GM23338 (cell line): ENCODE measurements around the gene AFF3. TPM values are rescaled to one million over a fixed set of nuclear protein-coding genes. Genes with fewer than 3 reads are reported as not detected.

Experiments
- ATAC-seq: fragments of 200-7000 bp; cut with Tn5 transposase; 3 replicates; pipeline ENCODE4 v1.9.1; 2020
- DNase-seq: peaks from one replicate; pipeline ENCODE4 v3.0.0-alpha.2; 2015; ENCODE audit warnings: low spot score
- H2AFZ ChIP-seq: fragments of 200-600 bp; sonication (generic); 2 replicates; pipeline ENCODE4 v1.8.0; 2016; ENCODE audit warnings: antibody characterized with exemption, mild to moderate bottlenecking, moderate library complexity
- H3F3A ChIP-seq: fragments of 200-600 bp; sonication (generic); replicated peaks from 2 replicates; pipeline ENCODE4 v1.8.0; 2017; ENCODE audit warnings: antibody characterized with exemption, mixed run types, low read depth
- H3K27ac ChIP-seq: fragments of 200-600 bp; sonication (generic); 2 replicates; pipeline ENCODE4 v1.6.1; 2016; ENCODE audit warnings: low read depth
- H3K27me3 ChIP-seq: fragments of 200-600 bp; sonication (generic); 2 replicates; pipeline ENCODE4 v1.8.0; 2016; ENCODE audit warnings: mild to moderate bottlenecking, mixed run types, moderate library complexity; ENCODE audit not compliant: insufficient read depth
- H3K36me3 ChIP-seq: fragments of 200-600 bp; sonication (generic); 2 replicates; pipeline ENCODE4 v1.8.0; 2016; ENCODE audit warnings: mild to moderate bottlenecking; ENCODE audit not compliant: insufficient read depth
- H3K4me1 ChIP-seq: fragments of 200-600 bp; sonication (generic); 2 replicates; pipeline ENCODE4 v1.8.0; 2016; ENCODE audit warnings: mild to moderate bottlenecking, moderate library complexity; ENCODE audit not compliant: insufficient read depth
- H3K4me2 ChIP-seq: fragments of 200-600 bp; sonication (generic); 2 replicates; pipeline ENCODE4 v1.7.1; 2017; ENCODE audit warnings: mixed run types
- H3K4me3 ChIP-seq: fragments of 200-600 bp; sonication (generic); 2 replicates; pipeline ENCODE4 v1.6.1; 2016; ENCODE audit warnings: mixed run types
- H3K79me2 ChIP-seq: fragments of 200-600 bp; sonication (generic); replicated peaks from 2 replicates; pipeline ENCODE4 v1.8.0; 2017; ENCODE audit warnings: mild to moderate bottlenecking; ENCODE audit not compliant: insufficient read depth
- H3K9me2 ChIP-seq: fragments of 200-600 bp; sonication (generic); 2 replicates; pipeline ENCODE4 v1.8.0; 2017; ENCODE audit not compliant: insufficient read depth
- H4K20me1 ChIP-seq: fragments of 200-600 bp; sonication (generic); replicated peaks from 2 replicates; pipeline ENCODE4 v1.8.0; 2017; ENCODE audit warnings: mild to moderate bottlenecking; ENCODE audit not compliant: insufficient read depth
- H3K27ac Mint-ChIP-seq: 2 replicates; pipeline ENCODE4 v1.8.0; 2020; ENCODE audit warnings: inconsistent platforms, mild to moderate bottlenecking, moderate library complexity, mixed read lengths
- H3K27me3 Mint-ChIP-seq: 3 replicates; pipeline ENCODE4 v1.8.0; 2022; ENCODE audit warnings: low read depth, mild to moderate bottlenecking, moderate library complexity, mixed read lengths, inconsistent platforms; ENCODE audit not compliant: insufficient read depth, poor library complexity
- H3K36me3 Mint-ChIP-seq: 3 replicates; pipeline ENCODE4 v1.8.0; 2021; ENCODE audit warnings: low read depth, mild to moderate bottlenecking, inconsistent platforms, moderate library complexity, mixed read lengths
- H3K4me1 Mint-ChIP-seq: 3 replicates; pipeline ENCODE4 v1.8.0; 2020; ENCODE audit warnings: mild to moderate bottlenecking, inconsistent platforms, mixed read lengths
- H3K4me3 Mint-ChIP-seq: 3 replicates; pipeline ENCODE4 v1.8.0; 2021; ENCODE audit warnings: moderate library complexity, mild to moderate bottlenecking, inconsistent platforms, mixed read lengths
- H3K9me3 Mint-ChIP-seq: 3 replicates; pipeline ENCODE4 v1.8.0; 2020; ENCODE audit warnings: moderate library complexity, mild to moderate bottlenecking, inconsistent platforms, mixed read lengths
- CREB1 ChIP-seq: fragments of 250-450 bp; sonication (Bioruptor Pico); IDR thresholded peaks from 2 replicates; pipeline ENCODE4 v1.5.0; 2020; ENCODE audit warnings: low read depth, mild to moderate bottlenecking, moderate library complexity
- CTCF ChIP-seq, 2 experiments: fragments of 200-600 bp in 1 of 2; sonication (generic) in 1 of 2; conservative IDR thresholded peaks; 2 replicates each; pipeline versions ENCODE4 v1.5.1 to v1.6.1; 2016 to 2017; ENCODE audit warnings: antibody characterized with exemption in 2 of 2, low read depth in 2 of 2, mild to moderate bottlenecking in 2 of 2, moderate library complexity in 1 of 2
- ETS1 ChIP-seq: IDR thresholded peaks from 2 replicates; pipeline ENCODE4 v1.6.1; 2016; ENCODE audit warnings: antibody characterized with exemption
- EZH2 ChIP-seq: fragments of 200-600 bp; sonication (generic); IDR thresholded peaks from one replicate; pipeline ENCODE4 v1.8.0; 2017; ENCODE audit warnings: antibody characterized with exemption, mild to moderate bottlenecking, low read depth; ENCODE audit not compliant: unreplicated experiment
- EZH2phosphoT487 ChIP-seq: fragments of 200-600 bp; sonication (generic); IDR thresholded peaks from one replicate; pipeline ENCODE4 v1.8.1; 2018; ENCODE audit warnings: antibody characterized with exemption; ENCODE audit not compliant: unreplicated experiment
- JUNB ChIP-seq: IDR thresholded peaks from one replicate; pipeline ENCODE4 v1.6.1; 2016; ENCODE audit warnings: antibody characterized with exemption; ENCODE audit not compliant: unreplicated experiment
- NANOG ChIP-seq: IDR thresholded peaks from 2 replicates; pipeline ENCODE4 v1.6.1; 2016; ENCODE audit warnings: antibody characterized with exemption, borderline replicate concordance
- POLR2AphosphoS5 ChIP-seq: IDR thresholded peaks from 2 replicates; pipeline ENCODE4 v1.6.1; 2016; ENCODE audit warnings: antibody characterized with exemption, low read depth
- REST ChIP-seq: IDR thresholded peaks from one replicate; pipeline ENCODE4 v1.6.1; 2018; ENCODE audit warnings: antibody characterized with exemption; ENCODE audit not compliant: unreplicated experiment
- STAT1 ChIP-seq: IDR thresholded peaks from one replicate; pipeline ENCODE4 v1.6.1; 2016; ENCODE audit warnings: antibody characterized with exemption; ENCODE audit not compliant: unreplicated experiment
- ZNF114 ChIP-seq: fragments of 250-450 bp; sonication (Bioruptor Pico); IDR thresholded peaks from 2 replicates; pipeline ENCODE4 v1.5.0; 2020; ENCODE audit warnings: mild to moderate bottlenecking, moderate library complexity
- ZNF331 ChIP-seq: fragments of 250-450 bp; sonication (Bioruptor Pico); IDR thresholded peaks from 2 replicates; pipeline ENCODE4 v1.5.0; 2020; ENCODE audit warnings: low read depth, mild to moderate bottlenecking, moderate library complexity
- ZNF462 ChIP-seq: fragments of 250-450 bp; sonication (Bioruptor Pico); IDR thresholded peaks from 2 replicates; pipeline ENCODE4 v1.5.0; 2020; ENCODE audit warnings: mild to moderate bottlenecking, moderate library complexity
- polyA plus RNA-seq: library from polyadenylated mRNA; unstranded; fragments of >200 nt; fragmentation: Nextera tagmentation; extraction: Ambion mirVana; gene quantifications from 2 replicates; pipeline ENCODE4 v1.2.1, GENCODE V29; 2016
- total RNA-seq: library from RNA; depleted of rRNA; stranded (reverse); fragments of >200 nt; shearing (Covaris generic); gene quantifications from 2 replicates; pipeline ENCODE4 v1.2.3, GENCODE V29; 2014

The AFF3 gene
- total and polyA plus RNA-seq, 2 experiments from 2014 or later: 0.73 to 1.4 TPM

GRCh38 chr2:99715956-99716355, 426.4 kb downstream of the AFF3 start:
- H3K4me3 Mint-ChIP-seq: no peak overlapping the region
- peaks cover 5% of the 10 kb centered on the region; the same call in 1 of the 3 replicates for H3K9me3 Mint-ChIP-seq
- peaks cover 5% of the 10 kb centered on the region; the same call in 1 of the 2 replicates for H3K9me2 ChIP-seq
- H3K4me1 Mint-ChIP-seq: peaks cover 5% of the 10 kb centered on the region
- no peaks in the 10 kb centered on the region for H3K36me3 Mint-ChIP-seq
- H3K4me1 ChIP-seq: 0 out of 2 replicates have a peak, but pooled peaks cover 2% of the 10 kb centered on the region
- H3K27ac Mint-ChIP-seq: no peak overlapping the region
- H3K27me3 ChIP-seq: no peaks in the 10 kb centered on the region
- H3K4me3 ChIP-seq: no peak overlapping the region
- H3K27ac ChIP-seq: no peak overlapping the region
- H2AFZ ChIP-seq: no peak overlapping the region
- H3K27me3 Mint-ChIP-seq: no peaks in the 10 kb centered on the region
- TF ChIP-seq NANOG: no peak
- TF ChIP-seq STAT1: no peak
- TF ChIP-seq CREB1 (CRISPR knock-in tag): no peak
- no peak for TF ChIP-seq POLR2AphosphoS5
- no peak for TF ChIP-seq JUNB
- TF ChIP-seq ETS1: no peak
- no peak for TF ChIP-seq ZNF114 (CRISPR knock-in tag)
- TF ChIP-seq ZNF462 (CRISPR knock-in tag): no peak
- TF ChIP-seq EZH2phosphoT487: no peak
- no peak for TF ChIP-seq EZH2
- no peak for TF ChIP-seq ZNF331
- TF ChIP-seq CTCF (conservative IDR thresholded peaks at IDR 0.05; ENCODE audit: low read depth in 2 of 2): no peak
- no peak for TF ChIP-seq REST
- no peaks in the 10 kb centered on the region for H3K79me2 ChIP-seq
- ATAC-seq (no peak), DNase-seq (no peak)
- H4K20me1 ChIP-seq: no peaks in the 10 kb centered on the region
- H3K36me3 ChIP-seq: no peaks in the 10 kb centered on the region
- H3F3A ChIP-seq: no peaks in the 10 kb centered on the region
- no peak overlapping the region for H3K4me2 ChIP-seq
